Heart left ventricle (tissue), 13 donors: Measurements from ENCODE around the gene NLRP1.

Experiments used
- POLR2A ChIP-seq, 2 donors: fragments of 450-650 bp; IDR thresholded peaks; one replicate each; pipeline ENCODE4 v1.6.1; 2017; ENCODE audit warnings: antibody characterized with exemption in 2 of 2, mild to moderate bottlenecking in 2 of 2, moderate library complexity in 2 of 2
- TF ChIP-seq, protein P1 (sequence below), 12 donors: fragments of 200-600 bp; sonication (generic) in 4 of 12; IDR thresholded peaks; one replicate each; pipeline versions ENCODE4 v1.5.0 to v1.8.0; 2018 to 2022; ENCODE audit warnings: antibody characterized with exemption in 12 of 12, mild to moderate bottlenecking in 5 of 12
- donor health status: ischemic (EF 13 %, LVEDD 7.1; RV severe dilation, severe dysfunction).
- donor health status: DM: no; HTN: yes; CAD: no.
- donor health status: DM: no; HTN: no; CAD: no.
- donor health status: ischemic (EF 25% LVEDD 6.9; RV normal size, moderate dysfunction).
- donor health status: ischemic (EF 25% LVEDD 5.7; RV mildly dilated, moderate dysfunction).
- donor health status: ischemic (EF 35%, LVEDD 5.7; RV mildly dilated, moderate dysfunction).
- donor health status: nonischemic (EF 11% LVEDD 7.7; RV severe dilation, severe dysfunction).
- donor health status: DM: yes; HTN: yes; CAD: no.
- donor health status: PGD.
- donor health status: ischemic (EF 29% LVEDD 5.4; RV normal size, mild dysfunction).
- donor health status: nonischemic (EF 23%, LVEDD 6.1; RV moderate dilation, normal function).

GRCh38 chr17:5536866-5537650 is 47.3 kb downstream of the NLRP1 start:
- TF ChIP-seq POLR2A (IDR thresholded peaks at IDR 0.05) = no peak
- TF ChIP-seq, protein P1, sequence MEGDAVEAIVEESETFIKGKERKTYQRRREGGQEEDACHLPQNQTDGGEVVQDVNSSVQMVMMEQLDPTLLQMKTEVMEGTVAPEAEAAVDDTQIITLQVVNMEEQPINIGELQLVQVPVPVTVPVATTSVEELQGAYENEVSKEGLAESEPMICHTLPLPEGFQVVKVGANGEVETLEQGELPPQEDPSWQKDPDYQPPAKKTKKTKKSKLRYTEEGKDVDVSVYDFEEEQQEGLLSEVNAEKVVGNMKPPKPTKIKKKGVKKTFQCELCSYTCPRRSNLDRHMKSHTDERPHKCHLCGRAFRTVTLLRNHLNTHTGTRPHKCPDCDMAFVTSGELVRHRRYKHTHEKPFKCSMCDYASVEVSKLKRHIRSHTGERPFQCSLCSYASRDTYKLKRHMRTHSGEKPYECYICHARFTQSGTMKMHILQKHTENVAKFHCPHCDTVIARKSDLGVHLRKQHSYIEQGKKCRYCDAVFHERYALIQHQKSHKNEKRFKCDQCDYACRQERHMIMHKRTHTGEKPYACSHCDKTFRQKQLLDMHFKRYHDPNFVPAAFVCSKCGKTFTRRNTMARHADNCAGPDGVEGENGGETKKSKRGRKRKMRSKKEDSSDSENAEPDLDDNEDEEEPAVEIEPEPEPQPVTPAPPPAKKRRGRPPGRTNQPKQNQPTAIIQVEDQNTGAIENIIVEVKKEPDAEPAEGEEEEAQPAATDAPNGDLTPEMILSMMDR (IDR thresholded peaks at IDR 0.05) = no peak
